Pulmonary artery endothelial cell (primary cell): ENCODE results near the gene SNAI1. TPM values are rescaled to one million over a fixed set of nuclear protein-coding genes. Genes with fewer than 3 reads are reported as not detected.

Experiments used
- DNase-seq: peaks from one replicate; pipeline ENCODE4 v3.0.0-alpha.2; 2011; ENCODE audit warnings: low read depth, low spot score
- total RNA-seq: library from RNA; depleted of rRNA; stranded (reverse); fragments of >200 nt; gene quantifications from 2 replicates; pipeline ENCODE4 v1.2.3, GENCODE V29; 2014

Gene SNAI1
- total RNA-seq, 1 donor from 2014 or later = 0.86 TPM

DNA sequence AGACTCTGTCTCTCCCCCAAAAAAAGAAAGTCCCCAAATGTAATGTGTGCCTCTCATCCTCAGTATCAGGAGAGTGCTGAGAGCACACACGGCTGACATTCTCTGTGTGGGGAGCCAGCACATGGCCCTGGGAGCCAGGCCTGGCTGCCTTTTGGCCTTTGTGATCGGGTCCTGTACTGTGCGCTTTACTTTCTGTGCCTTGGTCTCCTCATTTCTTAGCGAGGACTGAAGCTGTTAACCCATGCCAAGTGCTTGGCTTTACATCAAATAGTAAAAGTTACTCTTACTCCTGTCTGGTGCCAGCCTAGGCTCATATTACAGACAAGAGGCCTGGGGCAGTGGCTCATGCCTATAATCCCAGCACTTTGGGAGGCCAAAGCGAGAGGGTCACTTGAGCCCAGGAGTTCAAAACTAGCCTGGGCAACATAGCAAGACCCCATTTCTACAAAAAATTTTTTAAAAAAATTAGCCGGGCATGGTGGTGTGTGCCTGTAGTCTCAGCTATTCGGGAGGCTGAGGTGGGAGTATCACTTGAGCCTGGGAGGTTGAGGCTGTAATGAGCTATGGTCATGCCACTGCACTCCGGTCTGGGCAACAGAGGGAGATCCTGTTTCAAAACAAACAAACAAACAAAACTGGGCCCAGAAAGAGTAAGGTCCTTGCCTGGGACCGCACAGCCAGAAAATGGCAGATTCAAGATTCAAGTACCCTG, 50.3 kb downstream of the SNAI1 start:
- no peak for DNase-seq

DNA sequence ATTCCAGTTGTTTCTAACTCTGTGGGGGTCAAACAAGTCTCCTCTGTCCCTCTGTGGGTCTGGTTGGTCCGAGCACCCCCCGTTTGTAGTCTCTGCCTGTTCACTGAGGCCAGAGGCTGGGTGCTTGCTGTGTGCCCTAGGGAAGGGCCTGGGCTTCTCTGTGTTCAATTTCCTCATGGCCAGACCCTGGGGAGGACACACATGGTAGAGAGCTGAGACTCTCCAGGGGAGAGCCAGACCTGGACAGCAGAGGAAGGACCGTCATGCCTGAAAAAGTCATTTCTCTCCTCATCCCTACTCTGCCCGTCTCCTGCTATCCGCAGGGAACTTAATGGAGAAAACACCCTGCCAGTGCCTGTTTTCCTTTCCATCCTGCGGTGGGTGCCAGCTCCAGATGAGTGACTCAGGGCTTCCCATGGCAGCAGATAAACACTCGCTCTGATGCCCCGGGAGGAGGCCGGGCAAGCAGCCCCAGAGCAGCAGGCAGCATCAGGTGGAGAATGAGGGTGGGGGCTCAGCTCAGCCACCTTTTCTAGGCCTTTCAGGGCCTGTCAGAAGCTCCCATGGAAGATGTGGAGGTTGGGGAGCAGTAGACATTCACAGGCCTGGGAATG, 51.9 kb downstream of the SNAI1 start:
- DNase-seq = no peak

DNA sequence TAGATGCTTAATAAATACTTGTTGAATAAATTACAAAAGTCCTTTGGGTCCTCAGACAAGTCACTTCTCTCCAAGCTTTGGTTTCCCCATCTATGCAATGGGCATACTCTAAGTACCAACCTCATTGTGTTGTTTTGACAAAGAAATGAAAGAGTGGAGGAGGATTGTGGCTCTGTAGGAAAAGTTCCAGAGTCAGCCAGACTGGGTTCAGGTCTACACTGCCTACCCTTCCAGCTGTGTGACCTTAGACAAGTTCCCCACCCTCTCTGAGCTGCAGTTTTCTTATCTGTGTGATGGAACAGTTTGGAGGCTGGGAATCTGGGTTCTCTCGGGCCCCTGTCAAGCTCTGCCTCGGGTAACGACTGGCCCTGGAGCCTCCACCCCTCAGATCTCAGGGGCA, 53.9 kb downstream of the SNAI1 start:
- DNase-seq = no peak

DNA sequence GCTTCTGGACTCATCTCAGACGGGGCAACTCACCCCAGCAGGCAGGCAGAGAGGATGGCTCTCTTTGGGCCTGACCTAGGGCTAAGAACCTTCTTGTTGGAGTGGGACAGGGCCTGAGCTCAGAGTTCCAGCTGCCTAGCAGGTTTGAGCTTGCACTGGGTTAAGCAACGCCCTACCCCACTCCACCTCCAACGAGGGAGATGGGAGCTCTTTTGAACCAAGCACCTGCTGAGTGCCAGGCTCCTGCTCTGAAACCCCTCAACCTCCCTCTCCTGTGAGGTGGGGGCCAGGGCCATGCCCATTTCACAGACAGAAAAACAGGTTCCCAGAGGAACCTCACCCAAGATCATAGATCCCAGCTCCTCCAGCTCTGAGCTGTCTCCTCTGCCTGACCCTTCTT, 54.3 kb downstream of the SNAI1 start:
- DNase-seq = no peak

DNA sequence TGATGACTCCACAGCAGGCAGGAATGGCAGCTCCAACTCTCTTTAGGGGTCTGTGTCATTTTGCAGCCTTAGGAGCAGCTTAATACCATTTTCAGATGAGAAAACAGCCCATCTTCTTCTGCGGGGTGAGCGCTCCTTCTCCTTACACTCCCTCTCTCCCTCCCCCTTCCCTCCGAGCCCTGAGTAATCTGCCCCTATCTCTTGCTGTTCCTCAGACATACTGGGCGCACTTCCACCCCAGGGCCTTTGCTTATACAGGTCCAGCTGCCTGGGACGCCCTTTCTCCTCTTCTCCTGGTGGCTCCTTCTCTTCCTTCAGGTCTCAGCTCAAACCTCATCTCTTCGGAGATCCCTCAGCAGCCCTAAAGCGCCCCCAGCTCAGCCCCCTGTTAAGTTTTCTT, 54.8 kb downstream of the SNAI1 start:
- no peak for DNase-seq

DNA sequence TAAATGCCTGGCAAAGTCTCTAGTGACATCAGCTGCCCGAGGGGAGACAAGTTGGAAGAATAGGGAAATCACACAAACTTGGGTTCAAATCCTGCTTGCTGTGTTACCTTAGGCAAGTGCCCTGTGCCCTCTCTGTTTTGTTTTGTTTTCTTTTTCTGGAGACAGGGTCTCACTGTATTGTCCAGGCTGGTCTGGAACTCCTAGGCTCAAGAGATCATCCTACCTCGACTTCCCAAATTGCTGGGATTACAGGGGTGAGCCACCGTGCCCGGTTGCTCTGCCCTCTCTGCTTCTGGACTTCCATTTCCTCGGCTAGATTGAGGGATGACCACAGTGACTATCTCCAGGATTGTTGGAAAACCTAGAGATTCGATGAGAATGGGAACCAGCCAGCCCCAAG, 55.4 kb downstream of the SNAI1 start:
- no peak for DNase-seq

Other genes starting within 250 kb of the SNAI1 start
- 6.1 and 6.2 TPM in 2 replicates for gene SLC9A8, start 170.2 kb upstream of the SNAI1 start, total RNA-seq
- gene SPATA2, start 67.5 kb upstream of the SNAI1 start, total RNA-seq = 1.2 and 1.3 TPM in 2 replicates
- 33.2 and 40.8 TPM in 2 replicates for gene RNF114, start 46.6 kb upstream of the SNAI1 start, total RNA-seq
- gene UBE2V1, start 130.2 kb downstream of the SNAI1 start, total RNA-seq = 38.1 and 46.9 TPM in 2 replicates
- 35.3 and 38.7 TPM in 2 replicates for gene PEDS1, start 170.7 kb downstream of the SNAI1 start, total RNA-seq
- 9.6 and 12.1 TPM in 2 replicates for gene CEBPB, start 207.8 kb downstream of the SNAI1 start, total RNA-seq